NCI-H345 treated with DMSO at 0.1 percent for 48 hours (cell line): ENCODE results near the gene RXRA.

Experiments
- DNase-seq: peaks from one replicate; lab custom pipeline; 2025; ENCODE audit not compliant: unreplicated experiment; lab: John Stamatoyannopoulos, UW

The RXRA gene

GRCh38 chr9:134325813-134326723, at the start of gene RXRA:
TSS of gene RXRA (plus strand) at chr9:134326455. CDS start at chr9:134326632, 177 bp downstream.
- peak; percentile 22 for DNase-seq

- DNase-seq: no peak
Measured at GRCh38 chr9:134278286-134278685, 48.0 kb upstream of the RXRA start.

- DNase-seq: no peak
Measured at GRCh38 chr9:134278974-134279640, 47.1 kb upstream of the RXRA start.

GRCh38 chr9:134282138-134282650, 44.1 kb upstream of the RXRA start:
- no peak for DNase-seq

GRCh38 chr9:134283111-134283515, 43.1 kb upstream of the RXRA start:
- peak; percentile 19 for DNase-seq

GRCh38 chr9:134283692-134284265, 42.5 kb upstream of the RXRA start:
- no peak for DNase-seq

- DNase-seq: no peak
Measured at GRCh38 chr9:134284273-134284672, 42.0 kb upstream of the RXRA start.

GRCh38 chr9:134284741-134285140, 41.5 kb upstream of the RXRA start:
- no peak for DNase-seq

- DNase-seq: no peak
Measured at GRCh38 chr9:134285215-134285845, 40.9 kb upstream of the RXRA start.

- no peak for DNase-seq
Measured at GRCh38 chr9:134286471-134287245, 39.6 kb upstream of the RXRA start.

GRCh38 chr9:134287591-134288491, 38.4 kb upstream of the RXRA start:
- no peak for DNase-seq

- DNase-seq: no peak
Measured at GRCh38 chr9:134288746-134289145, 37.5 kb upstream of the RXRA start.

GRCh38 chr9:134289241-134289875, 36.9 kb upstream of the RXRA start:
- no peak for DNase-seq

GRCh38 chr9:134290603-134291451, 35.4 kb upstream of the RXRA start:
- DNase-seq: no peak

- DNase-seq: no peak
Measured at GRCh38 chr9:134291452-134291881, 34.8 kb upstream of the RXRA start.

GRCh38 chr9:134291961-134292871, 34.0 kb upstream of the RXRA start:
- no peak for DNase-seq

GRCh38 chr9:134293031-134293521, 33.2 kb upstream of the RXRA start:
- DNase-seq: no peak
